ENCODE data around the gene NCKAP1.

- TF ChIP-seq CTCF (IDR thresholded peaks at IDR 0.05 in 2 of 3, conservative IDR thresholded peaks at IDR 0.05 in 1 of 3; ENCODE audit: borderline replicate concordance in 1 of 3, insufficient read depth in 1 of 3, low read depth in 2 of 3, low read length in 2 of 3) (no peak), REST (IDR thresholded peaks at IDR 0.05; ENCODE audit: low read depth) (no peak), SIN3A (IDR thresholded peaks at IDR 0.05; ENCODE audit: low read depth) (no peak), TCF7L2 (IDR thresholded peaks at IDR 0.05; ENCODE audit: borderline replicate concordance, extremely low read depth, insufficient read depth, insufficient read length) (no peak), ZBTB33 (IDR thresholded peaks at IDR 0.05; ENCODE audit: extremely low read depth, insufficient replicate concordance, low read length) (no peak), SP1 (IDR thresholded peaks at IDR 0.05; ENCODE audit: low read depth) (no peak), CBX3 (IDR thresholded peaks at IDR 0.05; ENCODE audit: low read depth) (no peak), RAD21 (IDR thresholded peaks at IDR 0.05; ENCODE audit: low read depth) (no peak), MAX (IDR thresholded peaks at IDR 0.05) (no peak), ZNF274 (IDR thresholded peaks at IDR 0.05; ENCODE audit: low read depth, low read length) (no peak), POLR2AphosphoS5 (IDR thresholded peaks at IDR 0.05; ENCODE audit: low read depth, low read length) (no peak), EZH2 (IDR thresholded peaks at IDR 0.05) (no peak)
Observed at GRCh38 chr2:182929972-182930371, 108.3 kb downstream of the NCKAP1 start.
